Endodermal cell (in vitro differentiated cells): ENCODE measurements around the gene SLC9A8. TPM values are rescaled to one million over a fixed set of nuclear protein-coding genes. Genes with fewer than 3 reads are reported as not detected.

ENCODE experiments used
- DNase-seq: peaks from one replicate; pipeline ENCODE4 v3.0.0-alpha.2; 2017
- H3K27ac ChIP-seq: 2 replicates; pipeline ENCODE4 v1.5.1; 2013; ENCODE audit warnings: mild to moderate bottlenecking, low read depth, low read length, moderate library complexity
- H3K27me3 ChIP-seq: 2 replicates; pipeline ENCODE4 v1.6.1; 2013; ENCODE audit warnings: mild to moderate bottlenecking, low read length, moderate library complexity; ENCODE audit not compliant: insufficient read depth, control insufficient read depth, poor library complexity, severe bottlenecking
- H3K36me3 ChIP-seq: 2 replicates; pipeline ENCODE4 v1.7.0; 2013; ENCODE audit warnings: mild to moderate bottlenecking, low read length, moderate library complexity; ENCODE audit not compliant: control insufficient read depth, insufficient read depth
- H3K4me1 ChIP-seq: one replicate; pipeline ENCODE4 v1.7.0; 2013; ENCODE audit warnings: low read length; ENCODE audit not compliant: control insufficient read depth, insufficient read depth
- H3K4me3 ChIP-seq: 2 replicates; pipeline ENCODE4 v1.5.1; 2013; ENCODE audit warnings: mild to moderate bottlenecking, low read length, moderate library complexity
- H3K9ac ChIP-seq: 2 replicates; pipeline ENCODE4 v1.6.1; 2013; ENCODE audit warnings: mild to moderate bottlenecking, low read length, moderate library complexity; ENCODE audit not compliant: poor library complexity, severe bottlenecking; ENCODE audit errors: extremely low read depth
- H3K9me3 ChIP-seq: 2 replicates; pipeline ENCODE4 v1.6.1; 2013; ENCODE audit warnings: mild to moderate bottlenecking, low read length, moderate library complexity; ENCODE audit not compliant: control insufficient read depth
- H3K27ac Mint-ChIP-seq: 2 replicates; pipeline ENCODE4 v1.8.0; 2020; ENCODE audit warnings: mixed read lengths
- H3K27me3 Mint-ChIP-seq: 2 replicates; pipeline ENCODE4 v1.8.0; 2021; ENCODE audit warnings: mild to moderate bottlenecking, mixed read lengths; ENCODE audit not compliant: insufficient read depth
- H3K36me3 Mint-ChIP-seq: 2 replicates; pipeline ENCODE4 v1.8.0; 2020; ENCODE audit warnings: low read depth, mixed read lengths
- H3K4me1 Mint-ChIP-seq: 2 replicates; pipeline ENCODE4 v1.8.0; 2020; ENCODE audit warnings: mixed read lengths
- H3K4me3 Mint-ChIP-seq: 2 replicates; pipeline ENCODE4 v1.8.0; 2020; ENCODE audit warnings: mild to moderate bottlenecking, moderate library complexity, mixed read lengths
- H3K9me3 Mint-ChIP-seq: 2 replicates; pipeline ENCODE4 v1.8.0; 2020; ENCODE audit warnings: mild to moderate bottlenecking, mixed read lengths
- WGBS, 2 experiments: methylation state at CpG; one replicate each; pipeline versions ENCODE4 v1.1.5 to v1.1.7; 2013; ENCODE audit warnings: missing lambda C conversion rate in 2 of 2, mixed read lengths in 1 of 2; ENCODE audit not compliant: insufficient coverage in 1 of 2, insufficient read length in 1 of 2; 5-methylcytosine and 5-hydroxymethylcytosine counted together
- total RNA-seq, 2 donors: library from RNA; stranded (reverse); fragmentation: NEBNext Ultra II Directional in 1 of 2; extraction: Animal tissue kit (Norgen Biotek cat#: 25700) in 1 of 2; gene quantifications; 2 replicates in 1 of 2; 3 replicates in 1 of 2; pipeline ENCODE4 v1.2.1, GENCODE V29; 2021
- TF ChIP-seq, protein P1 (sequence below): fragments of 200-600 bp; sonication (generic); conservative IDR thresholded peaks from 2 replicates; pipeline ENCODE4 v1.5.0; 2021; ENCODE audit warnings: antibody characterized with exemption, mild to moderate bottlenecking

The SLC9A8 gene
- total RNA-seq, 2 donors from 2014 or later, result 8.6 to 10.3 TPM

DNA sequence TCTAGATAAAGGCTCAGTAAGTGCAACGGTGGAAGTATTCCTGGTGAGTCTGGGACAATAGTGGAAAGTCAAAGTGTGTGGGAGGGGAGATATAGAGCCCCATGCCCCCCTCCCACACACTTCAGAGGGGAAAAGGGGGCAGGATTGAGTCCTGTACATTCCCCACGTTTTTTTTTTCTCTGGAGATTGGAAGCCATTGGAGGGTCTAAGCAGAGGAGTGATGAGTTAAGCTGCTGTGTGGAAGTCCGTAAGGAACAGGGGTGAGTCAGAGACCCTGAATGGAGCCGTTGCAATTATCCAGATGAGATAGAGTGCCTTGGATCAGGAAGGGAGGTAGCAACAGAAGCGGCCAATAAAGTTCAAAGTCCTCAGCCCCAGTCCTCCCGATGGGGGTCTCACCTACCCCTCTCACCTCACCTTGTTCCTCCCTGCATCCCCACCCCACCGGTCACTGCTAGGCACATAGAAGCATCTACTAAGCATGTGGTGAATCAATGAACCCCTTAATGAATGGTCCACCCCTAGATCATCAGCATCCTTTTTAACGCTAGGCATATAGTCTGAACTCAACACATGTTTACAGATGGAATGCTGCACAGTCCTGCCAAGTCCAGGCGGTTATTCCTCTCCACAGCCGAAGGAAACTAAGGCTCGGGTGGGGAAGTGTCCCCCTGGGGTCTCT lies 662 bp upstream of the SLC9A8 start:
- Histone ChIP-seq H3K9ac (no peak overlapping the region), H3K4me3 (peak overlapping the region; percentile 95), H3K36me3 (peaks cover 11% of the 10 kb centered on the region), H3K9me3 (no peaks in the 10 kb centered on the region), H3K27me3 (no peaks in the 10 kb centered on the region), H3K27ac (peak overlapping the region; percentile 9), H3K4me1 (peaks cover 7% of the 10 kb centered on the region)
- WGBS, 2 experiments, result 45 to 51% methylated on average over 8 to 11 of the region's 11 CpGs
- peaks cover 38% of the 10 kb centered on the region for H3K4me1 Mint-ChIP-seq
- H3K9me3 Mint-ChIP-seq, result no peaks in the 10 kb centered on the region
- TF ChIP-seq, protein P1, sequence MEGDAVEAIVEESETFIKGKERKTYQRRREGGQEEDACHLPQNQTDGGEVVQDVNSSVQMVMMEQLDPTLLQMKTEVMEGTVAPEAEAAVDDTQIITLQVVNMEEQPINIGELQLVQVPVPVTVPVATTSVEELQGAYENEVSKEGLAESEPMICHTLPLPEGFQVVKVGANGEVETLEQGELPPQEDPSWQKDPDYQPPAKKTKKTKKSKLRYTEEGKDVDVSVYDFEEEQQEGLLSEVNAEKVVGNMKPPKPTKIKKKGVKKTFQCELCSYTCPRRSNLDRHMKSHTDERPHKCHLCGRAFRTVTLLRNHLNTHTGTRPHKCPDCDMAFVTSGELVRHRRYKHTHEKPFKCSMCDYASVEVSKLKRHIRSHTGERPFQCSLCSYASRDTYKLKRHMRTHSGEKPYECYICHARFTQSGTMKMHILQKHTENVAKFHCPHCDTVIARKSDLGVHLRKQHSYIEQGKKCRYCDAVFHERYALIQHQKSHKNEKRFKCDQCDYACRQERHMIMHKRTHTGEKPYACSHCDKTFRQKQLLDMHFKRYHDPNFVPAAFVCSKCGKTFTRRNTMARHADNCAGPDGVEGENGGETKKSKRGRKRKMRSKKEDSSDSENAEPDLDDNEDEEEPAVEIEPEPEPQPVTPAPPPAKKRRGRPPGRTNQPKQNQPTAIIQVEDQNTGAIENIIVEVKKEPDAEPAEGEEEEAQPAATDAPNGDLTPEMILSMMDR, result no peak
- peaks cover 14% of the 10 kb centered on the region for H3K36me3 Mint-ChIP-seq
- peak overlapping the region; percentile 96 for H3K27ac Mint-ChIP-seq
- no peaks in the 10 kb centered on the region for H3K27me3 Mint-ChIP-seq
- peak overlapping the region; percentile 86 for H3K4me3 Mint-ChIP-seq
- DNase-seq, result peak; percentile 57

- H3K4me3 Mint-ChIP-seq, result peak overlapping the region; percentile 86
- peaks cover 18% of the 10 kb centered on the region for H3K36me3 ChIP-seq
- H3K9me3 ChIP-seq, result no peaks in the 10 kb centered on the region
- peaks cover 38% of the 10 kb centered on the region for H3K4me1 Mint-ChIP-seq
- TF ChIP-seq, protein P1, result no peak
- H3K9me3 Mint-ChIP-seq, result no peaks in the 10 kb centered on the region
- WGBS, 2 experiments, result 23 to 36% methylated on average over 6 to 11 of the region's 11 CpGs
- no peaks in the 10 kb centered on the region for H3K27me3 Mint-ChIP-seq
- no peaks in the 10 kb centered on the region for H3K27me3 ChIP-seq
- no peak overlapping the region for H3K27ac ChIP-seq
- H3K4me3 ChIP-seq, result peak overlapping the region; percentile 95
- peak overlapping the region; percentile 75 for H3K9ac ChIP-seq
- no peak for DNase-seq
- peaks cover 7% of the 10 kb centered on the region for H3K4me1 ChIP-seq
- H3K27ac Mint-ChIP-seq, result peak overlapping the region; percentile 92
- peaks cover 21% of the 10 kb centered on the region for H3K36me3 Mint-ChIP-seq
These were observed 812 bp downstream of the SLC9A8 start for GRCh38 chr20:49813305-49813974.

GRCh38 chr20:49814057-49814694 lies 1.5 kb downstream of the SLC9A8 start:
- TF ChIP-seq, protein P1, result no peak
- peak overlapping the region; percentile 86 for H3K4me3 Mint-ChIP-seq
- H3K9me3 ChIP-seq, result peaks cover 3% of the 10 kb centered on the region
- no peak overlapping the region for H3K27ac Mint-ChIP-seq
- H3K27ac ChIP-seq, result no peak overlapping the region
- peaks cover 38% of the 10 kb centered on the region for H3K4me1 Mint-ChIP-seq
- H3K4me1 ChIP-seq, result peaks cover 7% of the 10 kb centered on the region
- H3K4me3 ChIP-seq, result no peak overlapping the region
- H3K9ac ChIP-seq, result no peak overlapping the region
- no peaks in the 10 kb centered on the region for H3K27me3 ChIP-seq
- H3K36me3 Mint-ChIP-seq, result peaks cover 28% of the 10 kb centered on the region
- H3K27me3 Mint-ChIP-seq, result no peaks in the 10 kb centered on the region
- 89 to 93% methylated on average over 3 to 4 of the region's 5 CpGs for WGBS, 2 experiments
- H3K36me3 ChIP-seq, result peaks cover 25% of the 10 kb centered on the region
- no peak for DNase-seq
- no peaks in the 10 kb centered on the region for H3K9me3 Mint-ChIP-seq
